Fibroblast of lung (primary cell): ENCODE data around the gene NUP93. TPM values are rescaled to one million over a fixed set of nuclear protein-coding genes. Genes with fewer than 3 reads are reported as not detected.

ENCODE experiments used
- DNase-seq, 2 donors: peaks; one replicate each; pipeline versions ENCODE4 v3.0.0 to v3.0.0-alpha.2; 2010; ENCODE audit warnings: low read depth in 2 of 2
- H2AFZ ChIP-seq: 2 replicates; pipeline ENCODE4 v1.5.1; 2012; ENCODE audit warnings: low read length, control low read depth, inconsistent platforms
- H3K27ac ChIP-seq: 2 replicates; pipeline ENCODE4 v1.5.1; 2011; ENCODE audit warnings: low read length, control low read depth; ENCODE audit not compliant: insufficient read depth
- H3K27me3 ChIP-seq: 2 replicates; pipeline ENCODE4 v1.5.1; 2011; ENCODE audit warnings: mild to moderate bottlenecking, low read length; ENCODE audit not compliant: control insufficient read depth, insufficient read depth
- H3K36me3 ChIP-seq: 2 replicates; pipeline ENCODE4 v1.5.1; 2011; ENCODE audit warnings: low read length; ENCODE audit not compliant: control insufficient read depth, insufficient read depth
- H3K4me1 ChIP-seq: 2 replicates; pipeline ENCODE4 v1.5.1; 2011; ENCODE audit warnings: low read length; ENCODE audit not compliant: control insufficient read depth, insufficient read depth; ENCODE audit errors: extremely low read depth
- H3K4me2 ChIP-seq: 2 replicates; pipeline ENCODE4 v1.5.1; 2011; ENCODE audit warnings: low read length, control low read depth; ENCODE audit not compliant: insufficient read depth; ENCODE audit errors: extremely low read depth
- H3K4me3 ChIP-seq, 4 experiments: fragments of 200-600 bp in 1 of 4; sonication (generic) in 1 of 4; replicated peaks in 1 of 4; 2 replicates each; pipeline ENCODE4 v1.5.1; 2011 to 2016; ENCODE audit warnings: low read length in 4 of 4, low read depth in 3 of 4, mild to moderate bottlenecking in 3 of 4, control low read depth in 2 of 4, inconsistent platforms in 1 of 4, mixed read lengths in 1 of 4; ENCODE audit not compliant: insufficient read depth in 1 of 4; ENCODE audit errors: control extremely low read depth in 1 of 4
- H3K79me2 ChIP-seq: 2 replicates; pipeline ENCODE4 v1.5.1; 2012; ENCODE audit warnings: mild to moderate bottlenecking, low read length, inconsistent platforms; ENCODE audit not compliant: control insufficient read depth, insufficient read depth
- H3K9ac ChIP-seq: 2 replicates; pipeline ENCODE4 v1.5.1; 2011; ENCODE audit warnings: mild to moderate bottlenecking, low read length, control low read depth; ENCODE audit not compliant: insufficient read depth
- H3K9me3 ChIP-seq: 2 replicates; pipeline ENCODE4 v1.5.1; 2012; ENCODE audit warnings: low read depth, low read length; ENCODE audit not compliant: control insufficient read depth, insufficient read depth
- H4K20me1 ChIP-seq: 2 replicates; pipeline ENCODE4 v1.5.1; 2011; ENCODE audit warnings: low read length; ENCODE audit not compliant: control insufficient read depth, insufficient read depth; ENCODE audit errors: extremely low read depth
- CTCF ChIP-seq, 2 donors: IDR thresholded peaks in 1 of 2; conservative IDR thresholded peaks in 1 of 2; 1 replicate in 1 of 2; 2 replicates in 1 of 2; pipeline ENCODE4 v1.5.1; 2011 to 2012; ENCODE audit warnings: low read length in 2 of 2, control low read depth in 1 of 2, inconsistent platforms in 1 of 2, low read depth in 1 of 2, mild to moderate bottlenecking in 1 of 2
- EZH2 ChIP-seq: IDR thresholded peaks from 2 replicates; pipeline ENCODE4 v1.5.1; 2012; ENCODE audit warnings: low read length, control low read depth, mild to moderate bottlenecking; ENCODE audit errors: missing control alignments
- polyA plus RNA-seq, 2 donors: library from polyadenylated mRNA; depleted of rRNA in 1 of 2; stranded (reverse) in 1 of 2; unstranded in 1 of 2; fragments of >200 nt; gene quantifications; 2 replicates each; pipeline ENCODE4 v1.2.1, GENCODE V29; 2011 to 2012; ENCODE audit warnings: missing spikeins in 1 of 2
- total RNA-seq: library from RNA; depleted of rRNA; stranded (reverse); fragments of >200 nt; gene quantifications from 2 replicates; pipeline ENCODE4 v1.2.1, GENCODE V29; 2014

Gene NUP93
- total and polyA plus RNA-seq, 2 donors (not counting 1 experiment from before 2014, with no cell fraction given), result 37.6 to 42.9 TPM

- H3K27ac ChIP-seq, result no peak overlapping the region
- H2AFZ ChIP-seq, result no peak overlapping the region
- no peaks in the 10 kb centered on the region for H3K36me3 ChIP-seq
- no peak overlapping the region for H3K9ac ChIP-seq
- H3K9me3 ChIP-seq, result no peaks in the 10 kb centered on the region
- TF ChIP-seq CTCF (conservative IDR thresholded peaks at IDR 0.05 in 1 of 2, IDR thresholded peaks at IDR 0.05 in 1 of 2; ENCODE audit: low read depth in 1 of 2, low read length in 2 of 2), result no peak
- no peak for TF ChIP-seq EZH2
- H3K4me3 ChIP-seq, result no peak overlapping the region
- H3K79me2 ChIP-seq, result no peaks in the 10 kb centered on the region
- H3K4me1 ChIP-seq, result no peaks in the 10 kb centered on the region
- no peaks in the 10 kb centered on the region for H4K20me1 ChIP-seq
- no peak overlapping the region for H3K4me2 ChIP-seq
- H3K27me3 ChIP-seq, result no peaks in the 10 kb centered on the region
- DNase-seq, result no peak
Measured at GRCh38 chr16:56689171-56689570, 40.8 kb upstream of the NUP93 start.

- Histone ChIP-seq H2AFZ (no peak overlapping the region), H3K4me1 (no peaks in the 10 kb centered on the region), H3K27me3 (no peaks in the 10 kb centered on the region), H3K4me3 (no peak overlapping the region), H4K20me1 (no peaks in the 10 kb centered on the region), H3K4me2 (no peak overlapping the region), H3K9me3 (no peaks in the 10 kb centered on the region), H3K27ac (no peak overlapping the region), H3K9ac (no peak overlapping the region), H3K79me2 (no peaks in the 10 kb centered on the region), H3K36me3 (no peaks in the 10 kb centered on the region)
- no peak for DNase-seq
- TF ChIP-seq EZH2 (no peak), CTCF (conservative IDR thresholded peaks at IDR 0.05 in 1 of 2, IDR thresholded peaks at IDR 0.05 in 1 of 2; ENCODE audit: low read depth in 1 of 2, low read length in 2 of 2) (no peak)
Measured at GRCh38 chr16:56690420-56691122, 39.4 kb upstream of the NUP93 start.

GRCh38 chr16:56691885-56692284 lies 38.0 kb upstream of the NUP93 start:
- no peaks in the 10 kb centered on the region for H3K9me3 ChIP-seq
- H3K4me2 ChIP-seq, result no peak overlapping the region
- H4K20me1 ChIP-seq, result no peaks in the 10 kb centered on the region
- H2AFZ ChIP-seq, result no peak overlapping the region
- H3K27me3 ChIP-seq, result no peaks in the 10 kb centered on the region
- TF ChIP-seq EZH2 (no peak), CTCF (conservative IDR thresholded peaks at IDR 0.05 in 1 of 2, IDR thresholded peaks at IDR 0.05 in 1 of 2; ENCODE audit: low read depth in 1 of 2, low read length in 2 of 2) (no peak)
- no peaks in the 10 kb centered on the region for H3K36me3 ChIP-seq
- no peak overlapping the region for H3K4me3 ChIP-seq
- no peak overlapping the region for H3K27ac ChIP-seq
- peak in 1 of 2 donors; percentile 39 for DNase-seq
- no peaks in the 10 kb centered on the region for H3K79me2 ChIP-seq
- H3K9ac ChIP-seq, result no peak overlapping the region
- no peaks in the 10 kb centered on the region for H3K4me1 ChIP-seq
